IPS-18a (cell line): ENCODE results near the gene GTF3A.

ENCODE experiments used
- H3K27ac ChIP-seq: one replicate; pipeline ENCODE4 v1.5.1; 2013; ENCODE audit warnings: low read length
- H3K27me3 ChIP-seq: one replicate; pipeline ENCODE4 v1.6.1; 2013; ENCODE audit warnings: mild to moderate bottlenecking, low read length; ENCODE audit not compliant: control insufficient read depth, insufficient read depth
- H3K36me3 ChIP-seq: one replicate; pipeline ENCODE4 v1.6.1; 2013; ENCODE audit warnings: low read depth, low read length; ENCODE audit not compliant: control insufficient read depth
- H3K4me1 ChIP-seq: one replicate; pipeline ENCODE4 v1.6.1; 2013; ENCODE audit warnings: low read depth, low read length; ENCODE audit not compliant: control insufficient read depth
- H3K4me3 ChIP-seq: one replicate; pipeline ENCODE4 v1.5.1; 2013; ENCODE audit warnings: low read length
- H3K9ac ChIP-seq: one replicate; pipeline ENCODE4 v1.6.1; 2013; ENCODE audit warnings: mild to moderate bottlenecking, low read length, moderate library complexity
- H3K9me3 ChIP-seq: one replicate; pipeline ENCODE4 v1.6.1; 2013; ENCODE audit warnings: low read depth, low read length; ENCODE audit not compliant: control insufficient read depth

Gene GTF3A

GRCh38 chr13:27424246-27425157 lies at the start of gene GTF3A:
GTF3A (plus strand) TSS chr13:27424619.
- Histone ChIP-seq H3K9me3 (no peaks in the 10 kb centered on the region), H3K27ac (no peak within 1 kb of the TSS), H3K4me1 (peaks cover 20% of the 10 kb centered on the region), H3K9ac (peak within 1 kb of the TSS; percentile 51), H3K27me3 (peaks cover 16% of the 10 kb centered on the region), H3K36me3 (peaks cover 19% of the 10 kb centered on the region), H3K4me3 (peak within 1 kb of the TSS; percentile 72)

GRCh38 chr13:27374650-27375049 lies 49.8 kb upstream of the GTF3A start:
- Histone ChIP-seq H3K9me3 (no peaks in the 10 kb centered on the region), H3K27ac (no peak overlapping the region), H3K4me3 (no peak overlapping the region), H3K4me1 (no peaks in the 10 kb centered on the region), H3K27me3 (peaks cover 14% of the 10 kb centered on the region), H3K9ac (no peak overlapping the region), H3K36me3 (no peaks in the 10 kb centered on the region)

- H3K4me1 ChIP-seq, result peaks cover 3% of the 10 kb centered on the region
- H3K27me3 ChIP-seq, result peaks cover 14% of the 10 kb centered on the region
- H3K9ac ChIP-seq, result no peak overlapping the region
- H3K36me3 ChIP-seq, result no peaks in the 10 kb centered on the region
- no peak overlapping the region for H3K4me3 ChIP-seq
- no peaks in the 10 kb centered on the region for H3K9me3 ChIP-seq
- no peak overlapping the region for H3K27ac ChIP-seq
These were observed 48.6 kb upstream of the GTF3A start for GRCh38 chr13:27375686-27376326.

- H3K36me3 ChIP-seq, result no peaks in the 10 kb centered on the region
- H3K27me3 ChIP-seq, result peaks cover 2% of the 10 kb centered on the region
These were observed 45.3 kb upstream of the GTF3A start for GRCh38 chr13:27379126-27379525.

GRCh38 chr13:27379694-27380641 lies 44.5 kb upstream of the GTF3A start:
- H3K4me1 ChIP-seq, result peaks cover 3% of the 10 kb centered on the region
- H3K9me3 ChIP-seq, result no peaks in the 10 kb centered on the region
- no peak overlapping the region for H3K4me3 ChIP-seq
- no peaks in the 10 kb centered on the region for H3K36me3 ChIP-seq
- H3K27ac ChIP-seq, result no peak overlapping the region
- no peak overlapping the region for H3K9ac ChIP-seq
- no peaks in the 10 kb centered on the region for H3K27me3 ChIP-seq

More at GRCh38 chr13:27379126-27379525, 45.3 kb upstream of the GTF3A start:
- Histone ChIP-seq H3K4me1 (peaks cover 3% of the 10 kb centered on the region), H3K9me3 (no peaks in the 10 kb centered on the region), H3K9ac (no peak overlapping the region), H3K27ac (no peak overlapping the region), H3K4me3 (no peak overlapping the region)

- H3K4me3 ChIP-seq, result no peak overlapping the region
- peaks cover 3% of the 10 kb centered on the region for H3K4me1 ChIP-seq
These were observed 42.8 kb upstream of the GTF3A start for GRCh38 chr13:27381601-27382000.

GRCh38 chr13:27383104-27383921 lies 41.1 kb upstream of the GTF3A start:
- Histone ChIP-seq H3K36me3 (no peaks in the 10 kb centered on the region), H3K9me3 (no peaks in the 10 kb centered on the region), H3K4me3 (no peak overlapping the region), H3K27me3 (no peaks in the 10 kb centered on the region), H3K9ac (no peak overlapping the region), H3K27ac (no peak overlapping the region), H3K4me1 (peaks cover 5% of the 10 kb centered on the region)

More at GRCh38 chr13:27381601-27382000, 42.8 kb upstream of the GTF3A start:
- H3K9me3 ChIP-seq, result no peaks in the 10 kb centered on the region
- H3K9ac ChIP-seq, result no peak overlapping the region
- no peak overlapping the region for H3K27ac ChIP-seq
- H3K36me3 ChIP-seq, result no peaks in the 10 kb centered on the region
- H3K27me3 ChIP-seq, result no peaks in the 10 kb centered on the region

GRCh38 chr13:27384285-27384684 lies 40.1 kb upstream of the GTF3A start:
- H3K27me3 ChIP-seq, result no peaks in the 10 kb centered on the region
- no peak overlapping the region for H3K27ac ChIP-seq
- peaks cover 5% of the 10 kb centered on the region for H3K4me1 ChIP-seq
- H3K4me3 ChIP-seq, result no peak overlapping the region
- no peak overlapping the region for H3K9ac ChIP-seq
- H3K36me3 ChIP-seq, result no peaks in the 10 kb centered on the region
- H3K9me3 ChIP-seq, result no peaks in the 10 kb centered on the region

- H3K4me1 ChIP-seq, result peaks cover 3% of the 10 kb centered on the region
- H3K36me3 ChIP-seq, result no peaks in the 10 kb centered on the region
- no peak overlapping the region for H3K9ac ChIP-seq
- H3K27me3 ChIP-seq, result no peaks in the 10 kb centered on the region
- no peak overlapping the region for H3K27ac ChIP-seq
- no peaks in the 10 kb centered on the region for H3K9me3 ChIP-seq
- H3K4me3 ChIP-seq, result no peak overlapping the region
These were observed 36.2 kb upstream of the GTF3A start for GRCh38 chr13:27388241-27388640.

GRCh38 chr13:27389891-27390290 lies 34.5 kb upstream of the GTF3A start:
- Histone ChIP-seq H3K27me3 (no peaks in the 10 kb centered on the region), H3K4me3 (no peak overlapping the region), H3K9ac (no peak overlapping the region), H3K36me3 (no peaks in the 10 kb centered on the region), H3K9me3 (no peaks in the 10 kb centered on the region), H3K4me1 (peaks cover 3% of the 10 kb centered on the region), H3K27ac (no peak overlapping the region)
